Esophagus squamous epithelium (tissue), 5 donors: ENCODE data around the gene SPANXB1. TPM values are rescaled to one million over a fixed set of nuclear protein-coding genes. Genes with fewer than 3 reads are reported as not detected.
"Not testable (repeated sequence)": the region's sequence is repeated elsewhere in the genome, so short reads cannot be mapped to it uniquely, and the experiment has no call there.

Experiments
- DNase-seq: peaks from one replicate; lab custom pipeline; 2025; lab: John Stamatoyannopoulos, UW
- H3K27ac ChIP-seq, 4 donors: fragments of 200-600 bp; sonication (generic); one replicate each; pipeline ENCODE4 v1.5.1; 2016 to 2019; ENCODE audit warnings: mild to moderate bottlenecking in 1 of 4
- H3K27me3 ChIP-seq, 4 donors: fragments of 200-600 bp; sonication (generic); 1 replicate in 3 of 4; 2 replicates in 1 of 4; pipeline versions ENCODE4 v1.5.1 to v1.6.0; 2017 to 2021; ENCODE audit warnings: antibody characterized with exemption in 1 of 4
- H3K36me3 ChIP-seq, 3 donors: fragments of 200-600 bp; sonication (generic); one replicate each; pipeline ENCODE4 v1.5.1; 2016 to 2019
- H3K4me1 ChIP-seq, 3 donors: fragments of 200-600 bp; sonication (generic); one replicate each; pipeline ENCODE4 v1.5.1; 2017 to 2019
- H3K4me3 ChIP-seq, 4 donors: fragments of 200-600 bp; sonication (generic); 1 replicate in 3 of 4; 2 replicates in 1 of 4; pipeline ENCODE4 v1.5.1; 2016 to 2019; ENCODE audit warnings: mild to moderate bottlenecking in 2 of 4, moderate library complexity in 1 of 4
- H3K9me3 ChIP-seq, 3 donors: fragments of 200-600 bp; sonication (generic); one replicate each; pipeline ENCODE4 v1.5.1; 2016 to 2019
- POLR2A ChIP-seq, 4 donors: fragments of 450-650 bp; IDR thresholded peaks; one replicate each; pipeline ENCODE4 v1.6.1; 2017; ENCODE audit warnings: antibody characterized with exemption in 4 of 4, mild to moderate bottlenecking in 4 of 4, moderate library complexity in 3 of 4
- WGBS, 2 donors: methylation state at CpG; one replicate each; pipeline ENCODE4 v1.1.5; 2018; 5-methylcytosine and 5-hydroxymethylcytosine counted together
- intact Hi-C: fragments of 100-400 bp; cut with DNase I; formaldehyde crosslinking; loops from one replicate; pipeline ENCODE4 v1.15.0; 2022
- total RNA-seq, 4 donors: library from RNA; depleted of rRNA; stranded (reverse); fragments of >200 nt; gene quantifications; one replicate each; pipeline ENCODE4 v1.1.0, GENCODE V29; 2016
- TF ChIP-seq, protein P1 (sequence below), 6 experiments: fragments of 450-650 bp in 4 of 6; fragments of 200-600 bp in 2 of 6; sonication (generic) in 2 of 6; IDR thresholded peaks; one replicate each; pipeline ENCODE4 v1.5.1; 2016 to 2019; ENCODE audit warnings: antibody characterized with exemption in 6 of 6, mild to moderate bottlenecking in 4 of 6, moderate library complexity in 4 of 6
- donor health status: DM: yes; HTN: yes; CAD: no.

The SPANXB1 gene
- total RNA-seq, 4 donors from 2014 or later = not detected

DNA sequence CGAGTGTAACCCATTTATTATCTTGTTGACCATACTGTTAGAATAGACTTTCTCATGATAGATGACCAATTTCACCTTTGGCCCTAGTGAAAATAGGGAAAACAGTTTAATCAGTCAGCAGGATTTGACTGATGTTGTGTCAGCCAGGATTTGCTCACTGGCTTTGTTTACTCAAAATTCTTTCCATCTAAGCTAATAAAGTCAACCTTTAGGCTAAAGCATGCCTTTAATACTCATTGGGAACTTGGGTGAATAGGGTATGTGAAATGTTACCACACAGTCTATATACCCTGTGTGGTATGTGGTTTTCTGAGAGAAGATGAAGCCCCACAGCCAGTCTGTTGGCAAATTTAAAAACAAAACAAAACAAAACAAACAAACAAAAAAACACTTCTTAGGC is 18.7 kb upstream of the SPANXB1 start:
- no peak overlapping the region for H3K4me3 ChIP-seq
- no peaks in the 10 kb centered on the region for H3K36me3 ChIP-seq
- WGBS, 2 donors = 17 to 29% methylated on average over 1 of the region's 1 CpG
- H3K9me3 ChIP-seq = no peaks in the 10 kb centered on the region
- H3K27ac ChIP-seq = no peak overlapping the region
- no peaks in the 10 kb centered on the region for H3K4me1 ChIP-seq
- no peak for DNase-seq
- no peaks in the 10 kb centered on the region for H3K27me3 ChIP-seq
- intact Hi-C loops = no loop called here
- TF ChIP-seq, protein P1, sequence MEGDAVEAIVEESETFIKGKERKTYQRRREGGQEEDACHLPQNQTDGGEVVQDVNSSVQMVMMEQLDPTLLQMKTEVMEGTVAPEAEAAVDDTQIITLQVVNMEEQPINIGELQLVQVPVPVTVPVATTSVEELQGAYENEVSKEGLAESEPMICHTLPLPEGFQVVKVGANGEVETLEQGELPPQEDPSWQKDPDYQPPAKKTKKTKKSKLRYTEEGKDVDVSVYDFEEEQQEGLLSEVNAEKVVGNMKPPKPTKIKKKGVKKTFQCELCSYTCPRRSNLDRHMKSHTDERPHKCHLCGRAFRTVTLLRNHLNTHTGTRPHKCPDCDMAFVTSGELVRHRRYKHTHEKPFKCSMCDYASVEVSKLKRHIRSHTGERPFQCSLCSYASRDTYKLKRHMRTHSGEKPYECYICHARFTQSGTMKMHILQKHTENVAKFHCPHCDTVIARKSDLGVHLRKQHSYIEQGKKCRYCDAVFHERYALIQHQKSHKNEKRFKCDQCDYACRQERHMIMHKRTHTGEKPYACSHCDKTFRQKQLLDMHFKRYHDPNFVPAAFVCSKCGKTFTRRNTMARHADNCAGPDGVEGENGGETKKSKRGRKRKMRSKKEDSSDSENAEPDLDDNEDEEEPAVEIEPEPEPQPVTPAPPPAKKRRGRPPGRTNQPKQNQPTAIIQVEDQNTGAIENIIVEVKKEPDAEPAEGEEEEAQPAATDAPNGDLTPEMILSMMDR (IDR thresholded peaks at IDR 0.05) = no peak
- no peak for TF ChIP-seq POLR2A (IDR thresholded peaks at IDR 0.05)

DNA sequence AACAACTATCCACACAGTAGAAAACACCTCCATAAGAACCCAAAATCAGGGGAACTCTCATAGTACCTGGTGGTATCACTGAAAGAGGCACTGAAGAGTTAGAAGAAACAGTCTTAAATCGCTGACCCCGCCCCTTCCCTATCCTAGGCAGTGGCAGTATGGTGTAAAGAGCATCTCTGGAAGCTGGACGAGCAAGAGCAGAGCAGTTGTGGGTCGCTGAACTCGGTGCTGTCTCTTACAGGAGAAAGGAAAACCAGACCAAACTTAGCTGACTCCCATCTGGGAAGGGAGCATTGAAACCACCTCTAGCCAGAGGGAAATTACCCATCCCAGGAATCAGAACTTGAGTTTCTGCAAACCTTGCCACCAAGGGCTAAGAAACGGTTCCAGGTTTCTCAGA is 2.8 kb downstream of the SPANXB1 start:
- intact Hi-C loops = not testable (repeated sequence)

DNA sequence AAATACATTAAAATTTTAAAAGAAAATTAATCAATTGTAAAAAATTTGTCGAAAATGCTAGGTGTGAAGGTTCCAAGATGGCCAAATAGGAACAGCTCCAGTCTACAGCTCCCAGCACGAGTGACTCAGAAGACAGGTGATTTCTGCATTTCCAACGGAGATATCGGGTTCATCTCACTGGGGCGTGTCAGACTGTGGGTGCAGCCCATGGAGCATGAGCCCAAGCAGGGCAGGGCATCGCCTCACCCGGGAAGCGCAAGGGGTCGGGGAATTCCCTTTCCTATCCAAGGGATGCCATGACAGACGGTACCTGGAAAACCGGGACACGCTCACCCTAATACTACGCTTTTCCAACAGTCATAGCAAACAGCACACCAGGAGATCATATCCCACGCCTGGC is 41.9 kb downstream of the SPANXB1 start:
- H3K4me1 ChIP-seq, intact Hi-C loops, H3K27ac ChIP-seq, DNase-seq, H3K9me3 ChIP-seq, H3K27me3 ChIP-seq, H3K4me3 ChIP-seq, H3K36me3 ChIP-seq: not testable (repeated sequence)
- 80% methylated on average over 1 to 2 of the region's 14 CpGs for WGBS, 2 donors

More for the DNA sequence above, 2.8 kb downstream of the SPANXB1 start:
- H3K4me3 ChIP-seq, H3K36me3 ChIP-seq, H3K4me1 ChIP-seq, H3K27me3 ChIP-seq, H3K27ac ChIP-seq, H3K9me3 ChIP-seq, DNase-seq: not testable (repeated sequence)
- 61% methylated on average over 5 of the region's 6 CpGs; no CpG with 5 or more reads in 1 of the 2 donors for WGBS, 2 donors

DNA sequence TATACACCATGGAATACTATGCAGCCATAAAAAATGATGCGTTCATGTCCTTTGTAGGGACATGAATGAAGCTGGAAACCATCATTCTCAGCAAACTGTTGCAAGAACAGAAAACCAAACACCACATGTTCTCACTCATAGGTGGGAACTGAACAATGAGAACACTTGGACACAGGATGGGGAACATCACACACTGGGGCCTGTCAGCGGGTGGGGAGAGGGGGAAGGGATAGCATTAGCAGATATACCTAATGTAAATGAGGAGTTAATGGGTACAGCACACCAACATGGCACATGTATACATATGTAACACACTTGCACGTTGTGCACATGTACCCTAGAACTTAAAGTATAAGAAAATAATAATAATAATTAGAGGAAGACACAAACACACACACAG is 47.5 kb downstream of the SPANXB1 start:
- DNase-seq, H3K4me1 ChIP-seq, H3K36me3 ChIP-seq, H3K4me3 ChIP-seq, H3K27ac ChIP-seq, H3K9me3 ChIP-seq, intact Hi-C loops, H3K27me3 ChIP-seq: not testable (repeated sequence)
- WGBS, 2 donors = 76 to 78% methylated on average over 3 of the region's 3 CpGs

DNA sequence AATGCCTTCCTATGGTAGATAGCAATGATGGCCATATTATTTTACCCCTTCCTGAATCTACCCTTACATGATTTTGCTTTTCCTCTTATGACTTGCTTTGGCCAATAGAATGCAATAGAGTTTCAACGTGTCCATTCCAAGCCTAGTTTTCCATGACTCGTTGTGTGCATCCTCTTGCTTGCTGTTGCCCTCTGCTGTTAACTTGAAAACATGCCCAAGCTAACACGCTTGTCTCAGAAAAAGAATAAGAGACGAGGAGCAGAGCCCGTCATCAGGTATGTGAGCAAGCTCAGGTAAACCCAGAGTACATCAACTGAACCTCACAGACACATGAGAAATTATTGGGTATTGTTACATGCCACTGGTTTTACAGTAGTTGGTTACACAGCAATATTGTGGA is 49.7 kb downstream of the SPANXB1 start:
- DNase-seq, intact Hi-C loops, H3K9me3 ChIP-seq, H3K36me3 ChIP-seq, H3K27me3 ChIP-seq, H3K27ac ChIP-seq, H3K4me3 ChIP-seq, H3K4me1 ChIP-seq: not testable (repeated sequence)
- 68% methylated on average over 3 of the region's 5 CpGs; no CpG with 5 or more reads in 1 of the 2 donors for WGBS, 2 donors

Other genes starting within 250 kb of the SPANXB1 start
- 1 to 10 TPM; 1.9 to 6.4 (median 3.4) TPM for gene LDOC1, start 174.5 kb downstream of the SPANXB1 start, total RNA-seq
- not detected for gene SPANXC, start 239.9 kb downstream of the SPANXB1 start, total RNA-seq